Effector memory CD4-positive, alpha-beta T cell (primary cell): ENCODE results near the gene CNOT1.

Experiments used
- DNase-seq, 3 donors: peaks; one replicate each; pipeline ENCODE4 v3.0.0-alpha.2; 2020
- H3K27ac ChIP-seq: 2 replicates; pipeline ENCODE4 v1.7.0; 2013; ENCODE audit warnings: mild to moderate bottlenecking, low read length, moderate library complexity; ENCODE audit not compliant: insufficient read depth, poor library complexity, severe bottlenecking
- H3K27me3 ChIP-seq: replicated peaks from 2 replicates; pipeline ENCODE4 v1.7.0; 2013; ENCODE audit warnings: mild to moderate bottlenecking, low read length; ENCODE audit not compliant: insufficient read depth, control insufficient read depth, poor library complexity, severe bottlenecking
- H3K36me3 ChIP-seq: 2 replicates; pipeline ENCODE4 v1.7.0; 2013; ENCODE audit warnings: mild to moderate bottlenecking, low read length, moderate library complexity; ENCODE audit not compliant: control insufficient read depth, insufficient read depth
- H3K4me1 ChIP-seq: 2 replicates; pipeline ENCODE4 v1.7.0; 2013; ENCODE audit warnings: low read length, mild to moderate bottlenecking; ENCODE audit not compliant: control insufficient read depth, insufficient read depth, poor library complexity, severe bottlenecking
- H3K4me3 ChIP-seq: 2 replicates; pipeline ENCODE4 v1.7.0; 2013; ENCODE audit warnings: low read length, low read depth, mild to moderate bottlenecking; ENCODE audit not compliant: insufficient read depth, poor library complexity, severe bottlenecking
- H3K9me3 ChIP-seq: 2 replicates; pipeline ENCODE4 v1.7.0; 2013; ENCODE audit warnings: mild to moderate bottlenecking, low read length, moderate library complexity; ENCODE audit not compliant: control insufficient read depth

Gene CNOT1

DNA sequence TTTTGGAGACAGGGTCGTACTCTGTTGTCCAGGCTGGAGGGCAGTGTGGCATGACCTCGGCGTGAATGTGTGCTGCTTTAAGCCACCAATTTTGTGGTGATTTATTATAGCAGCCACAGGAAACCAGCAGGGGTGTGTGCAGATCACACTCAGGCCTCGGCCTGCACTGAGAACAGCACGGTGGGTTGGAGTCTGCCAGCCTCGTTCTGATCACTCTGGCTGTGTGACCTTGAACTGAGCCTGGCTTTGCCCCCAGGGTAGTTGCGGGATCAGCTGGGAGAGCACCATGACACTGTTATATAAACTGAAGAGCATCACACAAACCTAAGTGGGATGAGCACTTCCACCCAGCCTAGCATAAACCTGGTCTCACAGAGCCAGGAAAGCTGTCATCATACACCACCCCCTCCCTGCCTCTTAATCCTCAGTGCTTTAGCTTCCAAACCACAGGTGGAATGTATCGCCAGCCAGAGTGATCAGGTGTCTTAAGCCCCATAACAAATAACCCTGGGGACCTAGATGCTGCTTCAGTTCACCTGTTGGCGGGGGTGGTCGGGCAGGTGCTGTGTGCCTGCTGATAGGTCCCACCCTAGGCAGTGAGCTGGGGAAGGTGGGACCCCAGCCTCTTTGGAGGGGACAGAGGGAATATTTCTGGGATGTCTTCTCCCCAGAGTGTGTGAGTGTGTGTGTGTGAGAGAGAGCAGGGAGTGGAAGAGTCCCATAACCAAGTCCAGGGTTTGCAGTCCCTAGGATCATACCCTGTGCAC, 158.2 kb downstream of the CNOT1 start:
- H3K9me3 ChIP-seq, result no peaks in the 10 kb centered on the region
- H3K36me3 ChIP-seq, result no peaks in the 10 kb centered on the region
- H3K4me3 ChIP-seq, result no peak overlapping the region
- H3K4me1 ChIP-seq, result no peaks in the 10 kb centered on the region
- no peak overlapping the region for H3K27ac ChIP-seq
- H3K27me3 ChIP-seq, result peaks cover 2% of the 10 kb centered on the region
- DNase-seq, result no peak
